ENCODE data around the gene IL27RA. TPM values are rescaled to one million over a fixed set of nuclear protein-coding genes. Genes with fewer than 3 reads are reported as not detected.

IL27RA gene
- polyA plus RNA-seq (1.0 and 1.6 TPM in 2 replicates), polyA minus RNA-seq (0.97 and 1.3 TPM in 2 replicates)

DNA sequence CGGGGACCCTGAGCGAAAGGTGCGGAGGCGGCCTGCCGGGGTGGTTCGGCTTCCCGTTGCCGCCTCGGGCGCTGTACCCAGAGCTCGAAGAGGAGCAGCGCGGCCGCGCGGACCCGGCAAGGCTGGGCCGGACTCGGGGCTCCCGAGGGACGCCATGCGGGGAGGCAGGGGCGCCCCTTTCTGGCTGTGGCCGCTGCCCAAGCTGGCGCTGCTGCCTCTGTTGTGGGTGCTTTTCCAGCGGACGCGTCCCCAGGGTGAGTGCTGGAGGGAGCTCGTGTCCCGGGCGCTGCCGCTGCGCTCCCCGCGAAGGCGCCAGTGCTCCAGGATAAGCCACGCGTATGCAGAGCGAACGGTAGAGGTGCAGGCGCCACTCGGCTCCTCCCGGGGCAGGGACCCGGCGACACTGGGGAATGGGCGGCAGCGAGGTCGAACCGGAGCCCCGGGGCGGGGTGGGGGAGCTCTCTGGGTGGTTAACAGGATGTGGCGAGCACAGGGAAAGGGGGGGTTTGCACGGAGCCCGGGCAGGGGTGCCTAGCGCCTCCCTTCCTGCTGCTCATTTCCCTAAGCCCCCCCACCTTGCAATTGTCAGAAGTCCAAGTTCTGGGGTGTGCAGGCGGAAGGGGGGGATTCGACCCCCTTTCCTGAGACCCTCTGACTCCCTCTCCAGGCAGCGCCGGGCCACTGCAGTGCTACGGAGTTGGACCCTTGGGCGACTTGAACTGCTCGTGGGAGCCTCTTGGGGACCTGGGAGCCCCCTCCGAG lies at the start of gene IL27RA:
Gene IL27RA (plus strand): TSS at position 44 of the 762 bp plus-strand sequence. CDS start 111 bp downstream, at position 155.
- TF ChIP-seq EP300 (conservative IDR thresholded peaks at IDR 0.05; ENCODE audit: poor library complexity, severe bottlenecking) (no peak), EZH2 (IDR thresholded peaks at IDR 0.05; ENCODE audit: borderline replicate concordance, insufficient read depth, low read length, poor library complexity, severe bottlenecking) (no peak), TAF1 (IDR thresholded peaks at IDR 0.05; ENCODE audit: low read depth) (peak; percentile 38), SMC3 (conservative IDR thresholded peaks at IDR 0.05; ENCODE audit: poor library complexity) (peak; percentile 64), MXI1 (conservative IDR thresholded peaks at IDR 0.05; ENCODE audit: poor library complexity, severe bottlenecking) (peak; percentile 60), POLR2AphosphoS5 (IDR thresholded peaks at IDR 0.05) (peak; percentile 13), RAD21 (conservative IDR thresholded peaks at IDR 0.05) (peak; percentile 50)
- TF ChIP-seq, protein P1, sequence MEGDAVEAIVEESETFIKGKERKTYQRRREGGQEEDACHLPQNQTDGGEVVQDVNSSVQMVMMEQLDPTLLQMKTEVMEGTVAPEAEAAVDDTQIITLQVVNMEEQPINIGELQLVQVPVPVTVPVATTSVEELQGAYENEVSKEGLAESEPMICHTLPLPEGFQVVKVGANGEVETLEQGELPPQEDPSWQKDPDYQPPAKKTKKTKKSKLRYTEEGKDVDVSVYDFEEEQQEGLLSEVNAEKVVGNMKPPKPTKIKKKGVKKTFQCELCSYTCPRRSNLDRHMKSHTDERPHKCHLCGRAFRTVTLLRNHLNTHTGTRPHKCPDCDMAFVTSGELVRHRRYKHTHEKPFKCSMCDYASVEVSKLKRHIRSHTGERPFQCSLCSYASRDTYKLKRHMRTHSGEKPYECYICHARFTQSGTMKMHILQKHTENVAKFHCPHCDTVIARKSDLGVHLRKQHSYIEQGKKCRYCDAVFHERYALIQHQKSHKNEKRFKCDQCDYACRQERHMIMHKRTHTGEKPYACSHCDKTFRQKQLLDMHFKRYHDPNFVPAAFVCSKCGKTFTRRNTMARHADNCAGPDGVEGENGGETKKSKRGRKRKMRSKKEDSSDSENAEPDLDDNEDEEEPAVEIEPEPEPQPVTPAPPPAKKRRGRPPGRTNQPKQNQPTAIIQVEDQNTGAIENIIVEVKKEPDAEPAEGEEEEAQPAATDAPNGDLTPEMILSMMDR (IDR thresholded peaks at IDR 0.05; ENCODE audit: poor library complexity, severe bottlenecking), result peak; percentile 76
- TF ChIP-seq, protein P2, sequence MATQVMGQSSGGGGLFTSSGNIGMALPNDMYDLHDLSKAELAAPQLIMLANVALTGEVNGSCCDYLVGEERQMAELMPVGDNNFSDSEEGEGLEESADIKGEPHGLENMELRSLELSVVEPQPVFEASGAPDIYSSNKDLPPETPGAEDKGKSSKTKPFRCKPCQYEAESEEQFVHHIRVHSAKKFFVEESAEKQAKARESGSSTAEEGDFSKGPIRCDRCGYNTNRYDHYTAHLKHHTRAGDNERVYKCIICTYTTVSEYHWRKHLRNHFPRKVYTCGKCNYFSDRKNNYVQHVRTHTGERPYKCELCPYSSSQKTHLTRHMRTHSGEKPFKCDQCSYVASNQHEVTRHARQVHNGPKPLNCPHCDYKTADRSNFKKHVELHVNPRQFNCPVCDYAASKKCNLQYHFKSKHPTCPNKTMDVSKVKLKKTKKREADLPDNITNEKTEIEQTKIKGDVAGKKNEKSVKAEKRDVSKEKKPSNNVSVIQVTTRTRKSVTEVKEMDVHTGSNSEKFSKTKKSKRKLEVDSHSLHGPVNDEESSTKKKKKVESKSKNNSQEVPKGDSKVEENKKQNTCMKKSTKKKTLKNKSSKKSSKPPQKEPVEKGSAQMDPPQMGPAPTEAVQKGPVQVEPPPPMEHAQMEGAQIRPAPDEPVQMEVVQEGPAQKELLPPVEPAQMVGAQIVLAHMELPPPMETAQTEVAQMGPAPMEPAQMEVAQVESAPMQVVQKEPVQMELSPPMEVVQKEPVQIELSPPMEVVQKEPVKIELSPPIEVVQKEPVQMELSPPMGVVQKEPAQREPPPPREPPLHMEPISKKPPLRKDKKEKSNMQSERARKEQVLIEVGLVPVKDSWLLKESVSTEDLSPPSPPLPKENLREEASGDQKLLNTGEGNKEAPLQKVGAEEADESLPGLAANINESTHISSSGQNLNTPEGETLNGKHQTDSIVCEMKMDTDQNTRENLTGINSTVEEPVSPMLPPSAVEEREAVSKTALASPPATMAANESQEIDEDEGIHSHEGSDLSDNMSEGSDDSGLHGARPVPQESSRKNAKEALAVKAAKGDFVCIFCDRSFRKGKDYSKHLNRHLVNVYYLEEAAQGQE (IDR thresholded peaks at IDR 0.05; ENCODE audit: borderline replicate concordance), result peak; percentile 56
- Histone ChIP-seq H3K4me3 (ENCODE audit: low read length) (peak within 1 kb of the TSS; percentile 87), H3K79me2 (replicated peaks; ENCODE audit: insufficient read depth, low read length) (no peaks in the 10 kb centered on the region), H3K9ac (ENCODE audit: low read length) (peak within 1 kb of the TSS; percentile 65), H3K9me2 (ENCODE audit: insufficient read depth, low read length) (no peaks in the 10 kb centered on the region), H3K9me3 (ENCODE audit: low read length) (no peaks in the 10 kb centered on the region), H3K27ac (ENCODE audit: low read length) (no peak within 1 kb of the TSS), H3K27me3 (ENCODE audit: insufficient read depth, low read depth, low read length) (peaks cover 19% of the 10 kb centered on the region), H2AFZ (ENCODE audit: low read depth, low read length) (peak within 1 kb of the TSS; percentile 73), H4K20me1 (ENCODE audit: insufficient read depth) (no peaks in the 10 kb centered on the region), H3K4me2 (ENCODE audit: low read length) (peak within 1 kb of the TSS; percentile 39), H3F3A (ENCODE audit: insufficient read depth, low read length, poor library complexity, severe bottlenecking) (no peaks in the 10 kb centered on the region), H3K36me3 (ENCODE audit: insufficient read depth, low read length) (no peaks in the 10 kb centered on the region)

DNA sequence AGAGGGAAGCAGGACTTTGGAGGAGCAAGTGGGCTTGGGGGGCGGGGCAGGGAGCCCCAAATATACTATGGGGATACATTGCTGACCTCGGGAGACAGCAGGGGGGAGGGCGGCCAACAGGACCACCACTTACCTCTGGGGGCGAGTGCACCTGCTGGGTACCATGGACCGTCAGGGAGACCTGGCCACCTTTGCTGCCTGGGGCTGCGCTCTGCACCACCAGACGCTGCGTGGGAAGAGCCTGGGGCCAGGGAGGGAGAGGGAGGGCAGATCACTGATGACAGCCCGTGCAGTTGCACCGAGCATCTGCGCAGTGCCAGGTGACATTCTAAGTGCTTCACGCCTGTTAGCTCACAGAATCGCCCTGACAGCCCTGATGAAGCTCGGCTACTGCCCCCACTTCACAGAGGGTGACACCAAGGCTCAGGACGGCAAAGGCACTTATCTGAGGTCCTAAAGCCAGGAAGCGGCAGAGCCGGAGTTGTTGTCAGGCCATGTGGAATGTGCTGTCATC lies 49.5 kb upstream of the IL27RA start:
- H3K79me2 ChIP-seq (replicated peaks; ENCODE audit: insufficient read depth, low read length), result no peaks in the 10 kb centered on the region
- H3K9ac ChIP-seq (ENCODE audit: low read length), result no peak overlapping the region
- no peak overlapping the region for H2AFZ ChIP-seq (ENCODE audit: low read depth, low read length)
- H3K36me3 ChIP-seq (ENCODE audit: insufficient read depth, low read length), result no peaks in the 10 kb centered on the region
- H4K20me1 ChIP-seq (ENCODE audit: insufficient read depth), result no peaks in the 10 kb centered on the region
- no peaks in the 10 kb centered on the region for H3F3A ChIP-seq (ENCODE audit: insufficient read depth, low read length, poor library complexity, severe bottlenecking)
- H3K27me3 ChIP-seq (ENCODE audit: insufficient read depth, low read depth, low read length), result no peaks in the 10 kb centered on the region
- no peaks in the 10 kb centered on the region for H3K9me2 ChIP-seq (ENCODE audit: insufficient read depth, low read length)
- no peak overlapping the region for H3K4me2 ChIP-seq (ENCODE audit: low read length)
- H3K4me3 ChIP-seq (ENCODE audit: low read length), result no peak overlapping the region
- H3K27ac ChIP-seq (ENCODE audit: low read length), result no peak overlapping the region
- TF ChIP-seq, protein P2 (IDR thresholded peaks at IDR 0.05; ENCODE audit: borderline replicate concordance), result no peak
- TF ChIP-seq MXI1 (conservative IDR thresholded peaks at IDR 0.05; ENCODE audit: poor library complexity, severe bottlenecking), result no peak
- no peak for TF ChIP-seq EZH2 (IDR thresholded peaks at IDR 0.05; ENCODE audit: borderline replicate concordance, insufficient read depth, low read length, poor library complexity, severe bottlenecking)
- TF ChIP-seq EP300 (conservative IDR thresholded peaks at IDR 0.05; ENCODE audit: poor library complexity, severe bottlenecking), result no peak
- no peak for TF ChIP-seq RAD21 (conservative IDR thresholded peaks at IDR 0.05)
- TF ChIP-seq SMC3 (conservative IDR thresholded peaks at IDR 0.05; ENCODE audit: poor library complexity), result no peak
- no peak for TF ChIP-seq TAF1 (IDR thresholded peaks at IDR 0.05; ENCODE audit: low read depth)
- no peaks in the 10 kb centered on the region for H3K9me3 ChIP-seq (ENCODE audit: low read length)
